Suprapubic skin (tissue), 3 donors: Measurements from ENCODE around the gene CISH.

Experiments
- CTCF ChIP-seq, 2 donors: fragments of 200-600 bp in 1 of 2; fragments of 450-650 bp in 1 of 2; sonication (generic) in 1 of 2; IDR thresholded peaks; one replicate each; pipeline ENCODE4 v1.5.1; 2016 to 2019; ENCODE audit warnings: antibody characterized with exemption in 2 of 2, mild to moderate bottlenecking in 1 of 2, moderate library complexity in 1 of 2
- POLR2A ChIP-seq, 2 donors: fragments of 450-650 bp; IDR thresholded peaks; one replicate each; pipeline ENCODE4 v1.6.1; 2017; ENCODE audit warnings: antibody characterized with exemption in 2 of 2, mild to moderate bottlenecking in 2 of 2, moderate library complexity in 2 of 2

GRCh38 chr3:50557915-50558314 is 53.7 kb downstream of the CISH start:
- TF ChIP-seq POLR2A (IDR thresholded peaks at IDR 0.05) = no peak
- TF ChIP-seq CTCF (IDR thresholded peaks at IDR 0.05) = no peak
